ENCODE measurements around the gene NUDT15. TPM values are rescaled to one million over a fixed set of nuclear protein-coding genes. Genes with fewer than 3 reads are reported as not detected.

The NUDT15 gene
- total and polyA plus RNA-seq, 9 donors: 6.1 to 11.4 (median 9.7) TPM

DNA sequence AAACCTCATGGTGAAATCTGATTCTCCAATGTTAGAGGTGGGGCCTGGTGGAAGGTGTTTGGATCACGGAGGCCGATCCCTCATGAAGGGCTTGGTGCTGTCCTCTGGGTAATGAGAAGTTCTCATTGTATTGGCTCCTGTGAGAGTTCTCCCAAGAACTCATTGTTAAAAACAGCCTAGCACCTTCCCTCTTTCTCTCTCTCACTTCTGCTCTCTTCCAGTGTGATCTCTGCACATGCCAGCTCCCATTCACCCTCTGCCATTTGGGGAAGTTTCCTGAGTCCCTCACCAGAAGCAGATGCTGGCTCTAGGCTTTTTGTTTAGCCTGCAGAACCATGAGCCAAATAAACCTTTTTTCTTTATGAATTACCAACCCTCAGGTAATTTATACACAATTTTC is 33.3 kb upstream of the NUDT15 start:
- intact Hi-C loops (cut with DNase I): no loop called here
- H3K4me3 ChIP-seq: no peak overlapping the region
- no peaks in the 10 kb centered on the region for H3K36me3 ChIP-seq
- no peak overlapping the region for H3K27ac ChIP-seq
- DNase-seq: no peak
- no peaks in the 10 kb centered on the region for H3K9me3 ChIP-seq
- no peak for TF ChIP-seq POLR2A (IDR thresholded peaks at IDR 0.05)
- TF ChIP-seq, protein P1, sequence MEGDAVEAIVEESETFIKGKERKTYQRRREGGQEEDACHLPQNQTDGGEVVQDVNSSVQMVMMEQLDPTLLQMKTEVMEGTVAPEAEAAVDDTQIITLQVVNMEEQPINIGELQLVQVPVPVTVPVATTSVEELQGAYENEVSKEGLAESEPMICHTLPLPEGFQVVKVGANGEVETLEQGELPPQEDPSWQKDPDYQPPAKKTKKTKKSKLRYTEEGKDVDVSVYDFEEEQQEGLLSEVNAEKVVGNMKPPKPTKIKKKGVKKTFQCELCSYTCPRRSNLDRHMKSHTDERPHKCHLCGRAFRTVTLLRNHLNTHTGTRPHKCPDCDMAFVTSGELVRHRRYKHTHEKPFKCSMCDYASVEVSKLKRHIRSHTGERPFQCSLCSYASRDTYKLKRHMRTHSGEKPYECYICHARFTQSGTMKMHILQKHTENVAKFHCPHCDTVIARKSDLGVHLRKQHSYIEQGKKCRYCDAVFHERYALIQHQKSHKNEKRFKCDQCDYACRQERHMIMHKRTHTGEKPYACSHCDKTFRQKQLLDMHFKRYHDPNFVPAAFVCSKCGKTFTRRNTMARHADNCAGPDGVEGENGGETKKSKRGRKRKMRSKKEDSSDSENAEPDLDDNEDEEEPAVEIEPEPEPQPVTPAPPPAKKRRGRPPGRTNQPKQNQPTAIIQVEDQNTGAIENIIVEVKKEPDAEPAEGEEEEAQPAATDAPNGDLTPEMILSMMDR (IDR thresholded peaks at IDR 0.05): no peak
- TF ChIP-seq EP300 (IDR thresholded peaks at IDR 0.05): no peak
- peaks cover 2% of the 10 kb centered on the region for H3K4me1 ChIP-seq (ENCODE audit: insufficient read depth)
- WGBS, 3 donors: 97 to 98% (median 98%) methylated on average over 2 of the region's 2 CpGs
- H3K27me3 ChIP-seq: no peaks in the 10 kb centered on the region

DNA sequence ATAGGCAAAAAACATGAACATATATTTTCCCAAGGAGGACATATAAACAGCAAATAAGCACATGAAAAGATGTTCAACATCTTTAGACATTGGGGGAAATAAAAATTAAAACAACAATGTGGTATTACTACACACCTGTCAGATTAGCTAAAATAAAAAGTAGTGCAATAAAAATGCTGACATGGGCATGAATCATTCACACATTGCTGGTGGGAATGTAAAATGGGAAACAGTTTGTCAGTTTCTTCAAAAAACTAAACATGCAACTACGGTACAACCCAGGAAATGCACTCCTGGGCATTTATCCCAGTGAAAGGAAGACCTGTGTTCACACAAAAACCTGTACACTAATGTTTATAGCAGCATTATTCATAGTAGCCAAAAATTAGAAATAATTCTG is 31.1 kb upstream of the NUDT15 start:
- TF ChIP-seq POLR2A (IDR thresholded peaks at IDR 0.05): no peak
- TF ChIP-seq, protein P1 (IDR thresholded peaks at IDR 0.05): no peak
- TF ChIP-seq EP300 (IDR thresholded peaks at IDR 0.05): no peak
- intact Hi-C loops (cut with DNase I): no loop called here
- Histone ChIP-seq H3K27me3 (no peaks in the 10 kb centered on the region), H3K36me3 (no peaks in the 10 kb centered on the region), H3K27ac (no peak overlapping the region), H3K4me1 (ENCODE audit: insufficient read depth) (no peaks in the 10 kb centered on the region), H3K4me3 (no peak overlapping the region), H3K9me3 (no peaks in the 10 kb centered on the region)
- 57 to 62% (median 57%) methylated on average over 1 of the region's 1 CpG for WGBS, 3 donors
- no peak for DNase-seq

DNA sequence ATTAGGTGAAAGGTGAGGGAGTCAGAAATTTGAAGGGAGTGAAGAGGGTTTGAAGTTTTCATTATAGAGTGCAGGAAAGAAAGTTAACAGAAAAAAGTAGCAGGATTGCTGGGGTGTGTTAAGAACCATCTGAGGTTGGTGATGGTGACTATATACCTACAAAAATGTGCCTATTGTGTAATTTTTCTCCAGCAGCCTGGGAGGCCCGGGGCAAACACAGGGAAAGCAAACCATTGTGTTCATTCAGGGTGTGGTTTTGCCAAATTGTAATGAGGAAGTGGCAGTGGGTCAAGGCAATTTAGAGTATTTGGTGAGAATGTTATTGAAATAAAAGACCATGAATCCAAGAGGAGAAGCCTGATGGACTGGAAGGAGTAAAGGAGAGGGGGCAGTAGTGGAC is 28.2 kb upstream of the NUDT15 start:
- no peaks in the 10 kb centered on the region for H3K4me1 ChIP-seq (ENCODE audit: insufficient read depth)
- no peaks in the 10 kb centered on the region for H3K36me3 ChIP-seq
- no peak overlapping the region for H3K27ac ChIP-seq
- no peak for TF ChIP-seq EP300 (IDR thresholded peaks at IDR 0.05)
- 29 to 38% (median 31%) methylated on average over 1 of the region's 1 CpG for WGBS, 3 donors
- DNase-seq: no peak
- H3K4me3 ChIP-seq: no peak overlapping the region
- H3K9me3 ChIP-seq: no peaks in the 10 kb centered on the region
- intact Hi-C loops (cut with DNase I): no loop called here
- H3K27me3 ChIP-seq: no peaks in the 10 kb centered on the region

DNA sequence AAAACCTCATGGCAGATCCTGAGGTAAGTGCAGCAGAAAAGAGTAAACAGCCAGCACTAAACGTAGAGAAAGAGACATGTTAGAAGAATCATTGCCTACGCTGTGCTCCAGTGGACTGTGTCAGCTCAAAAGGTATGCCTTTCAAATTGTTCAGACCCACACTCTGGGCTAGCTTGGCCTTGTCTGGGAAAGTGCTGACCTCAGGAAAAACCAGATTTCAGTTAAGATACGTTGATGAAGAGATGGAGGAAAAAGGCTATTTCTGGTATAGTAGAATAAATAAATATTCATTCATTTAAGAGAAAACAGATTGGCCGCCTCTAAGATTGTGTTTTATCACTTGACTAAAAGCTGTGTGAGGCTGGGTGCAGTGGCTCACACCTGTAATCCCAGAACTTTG is 26.8 kb upstream of the NUDT15 start:
- no peak for DNase-seq
- Histone ChIP-seq H3K36me3 (no peaks in the 10 kb centered on the region), H3K27ac (no peak overlapping the region), H3K4me3 (no peak overlapping the region), H3K9me3 (no peaks in the 10 kb centered on the region), H3K27me3 (no peaks in the 10 kb centered on the region), H3K4me1 (ENCODE audit: insufficient read depth) (no peaks in the 10 kb centered on the region)
- intact Hi-C loops (cut with DNase I): no loop called here
- 68 to 72% (median 70%) methylated on average over 4 of the region's 4 CpGs for WGBS, 3 donors
- TF ChIP-seq POLR2A (IDR thresholded peaks at IDR 0.05) (no peak), EP300 (IDR thresholded peaks at IDR 0.05) (no peak)
- TF ChIP-seq, protein P1 (IDR thresholded peaks at IDR 0.05): no peak

DNA sequence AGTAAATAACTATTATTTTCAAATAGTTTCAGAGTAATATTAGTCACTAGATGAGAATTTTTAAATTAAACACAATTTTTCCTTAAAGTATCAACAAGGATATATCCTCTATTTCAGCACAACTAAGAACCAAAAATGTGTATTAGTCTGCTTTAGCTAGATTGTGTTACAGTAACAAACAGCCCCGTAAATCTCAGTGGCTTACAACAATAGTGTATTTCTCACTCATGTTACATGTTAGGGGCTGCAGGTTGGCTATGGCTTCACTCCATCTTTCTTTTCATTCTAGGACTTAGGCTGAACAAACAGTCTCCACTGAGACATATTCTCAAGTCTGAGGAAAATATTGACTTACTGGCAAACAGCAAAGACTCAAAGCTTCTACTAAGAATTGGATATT is 24.9 kb upstream of the NUDT15 start:
- Histone ChIP-seq H3K9me3 (no peaks in the 10 kb centered on the region), H3K27ac (no peak overlapping the region), H3K27me3 (no peaks in the 10 kb centered on the region), H3K4me3 (no peak overlapping the region), H3K4me1 (ENCODE audit: insufficient read depth) (no peaks in the 10 kb centered on the region), H3K36me3 (no peaks in the 10 kb centered on the region)
- 95 to 98% (median 95%) methylated on average over 1 of the region's 1 CpG for WGBS, 3 donors
- TF ChIP-seq EP300 (IDR thresholded peaks at IDR 0.05): no peak
- no peak for TF ChIP-seq POLR2A (IDR thresholded peaks at IDR 0.05)
- TF ChIP-seq, protein P1 (IDR thresholded peaks at IDR 0.05): no peak
- intact Hi-C loops (cut with DNase I): no loop called here
- no peak for DNase-seq

Data from ovary (tissue), 9 donors.